ENCODE measurements around the gene TOMM20.
"Not testable (repeated sequence)": the region's sequence is repeated elsewhere in the genome, so short reads cannot be mapped to it uniquely, and the experiment has no call there.

TOMM20 gene

GRCh38 chr1:235100194-235100772 is 28.4 kb downstream of the TOMM20 start:
- DNase-seq: no peak

- DNase-seq: no peak
These were observed 29.6 kb downstream of the TOMM20 start for GRCh38 chr1:235098991-235099390.

- no peak for DNase-seq
These were observed 30.1 kb downstream of the TOMM20 start for GRCh38 chr1:235098547-235098946.

GRCh38 chr1:235097501-235097900 is 31.1 kb downstream of the TOMM20 start:
- DNase-seq: not testable (repeated sequence)

DNA sequence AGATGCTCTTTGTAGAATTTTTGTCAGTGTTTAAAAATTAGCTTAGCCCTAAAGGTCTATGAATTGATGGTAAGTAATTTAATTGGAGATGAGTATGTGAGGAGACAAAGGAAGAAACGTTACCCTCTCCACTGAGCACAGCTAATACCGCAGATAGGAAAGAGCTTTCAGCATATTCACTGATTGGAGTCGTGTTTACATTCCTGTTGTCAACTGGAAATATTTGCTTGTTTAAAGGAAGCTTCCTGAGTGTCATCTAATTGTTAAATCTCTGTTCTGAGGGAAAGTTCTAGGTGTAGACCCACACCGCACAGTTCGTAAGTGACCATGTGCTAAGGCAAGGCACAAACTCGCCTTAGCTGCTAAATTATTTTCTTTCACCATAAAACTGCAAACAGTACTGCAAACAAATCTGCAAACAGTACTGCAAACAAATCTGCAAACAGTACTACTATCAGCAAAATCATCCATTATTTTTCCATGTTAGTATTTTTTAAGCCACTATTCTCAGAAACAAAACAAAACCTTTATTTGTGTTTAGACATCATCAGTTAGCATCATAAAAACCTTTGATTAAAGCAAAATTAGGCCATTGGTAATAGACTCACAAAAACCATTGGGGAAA is 32.6 kb downstream of the TOMM20 start:
- no peak for DNase-seq

DNA sequence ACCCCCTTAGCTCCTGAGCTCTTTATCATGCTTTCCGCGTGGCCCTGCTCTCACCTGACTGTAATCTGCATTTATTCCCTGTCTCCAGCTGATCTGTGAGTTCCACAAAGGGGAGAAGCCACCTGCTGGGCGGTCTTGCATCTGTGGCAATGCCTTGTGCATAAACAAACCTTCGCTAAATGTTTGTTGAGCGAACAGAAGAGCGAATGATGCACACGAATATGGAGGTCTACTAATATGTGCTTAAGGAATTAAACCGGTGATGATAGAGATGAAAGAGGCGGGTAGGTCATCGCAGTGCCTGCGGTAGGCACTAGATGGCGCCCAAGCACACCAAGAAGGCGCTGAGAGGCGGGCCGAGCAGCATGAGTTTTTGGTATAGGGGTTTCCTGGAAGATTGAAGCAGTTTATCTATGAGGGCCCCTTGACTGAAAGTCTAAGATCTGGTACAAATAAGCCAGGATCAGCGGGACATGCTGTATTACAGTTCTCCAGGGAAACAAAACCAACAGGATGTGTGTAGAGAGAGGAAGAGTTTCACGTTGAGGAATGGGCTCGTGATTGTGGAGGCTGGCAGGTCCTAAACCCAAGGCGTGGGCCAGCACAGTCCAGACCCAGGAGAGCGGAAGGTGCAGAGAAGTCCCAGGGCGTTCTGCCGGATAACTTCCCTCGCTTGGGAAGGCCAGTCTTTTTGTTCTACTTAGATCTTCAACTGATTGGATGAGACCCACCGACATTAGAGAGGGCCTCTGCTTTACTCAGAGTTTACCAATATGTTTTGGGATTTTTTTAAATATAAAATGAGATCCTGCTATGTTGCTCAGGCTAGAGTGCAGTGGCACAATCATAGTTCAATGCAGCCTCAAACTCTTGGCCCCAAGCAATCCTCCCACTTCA is 34.7 kb downstream of the TOMM20 start:
- DNase-seq: peak; percentile 73

DNA sequence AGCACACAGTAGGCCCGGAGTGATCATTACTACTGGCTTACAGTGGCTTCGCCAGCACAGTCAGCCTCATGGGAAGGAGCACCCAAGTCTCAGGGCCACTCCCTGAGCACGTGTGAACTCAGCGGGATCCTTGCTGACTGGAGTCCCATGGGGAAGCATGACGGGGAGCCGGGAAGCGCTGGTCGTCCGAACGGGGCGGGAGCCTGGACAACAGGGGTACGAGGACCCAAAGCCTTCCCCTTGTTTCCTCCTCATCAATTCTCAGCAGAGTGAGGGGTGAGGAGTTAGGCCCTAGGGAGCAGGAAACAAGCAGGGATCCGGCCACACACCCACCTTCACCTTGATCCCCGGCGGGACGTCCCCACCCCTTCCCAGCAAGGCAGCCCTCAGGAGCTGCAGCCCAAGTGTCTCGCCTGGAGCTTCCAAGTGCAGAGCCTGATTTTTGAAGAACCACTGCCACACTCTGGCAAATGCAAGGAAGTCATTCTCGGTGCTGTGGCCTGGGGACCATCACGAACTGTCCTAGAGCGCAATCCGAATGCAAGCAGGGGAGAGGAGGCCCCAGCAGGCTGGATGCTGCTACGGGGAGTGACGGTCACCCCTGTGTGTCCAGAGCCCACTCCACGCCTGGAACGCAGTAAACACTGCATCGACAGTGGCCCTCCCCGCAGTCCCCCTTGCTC is 35.5 kb downstream of the TOMM20 start:
- DNase-seq: no peak

- not testable (repeated sequence) for DNase-seq
These were observed 36.2 kb downstream of the TOMM20 start for GRCh38 chr1:235092415-235092814.

DNA sequence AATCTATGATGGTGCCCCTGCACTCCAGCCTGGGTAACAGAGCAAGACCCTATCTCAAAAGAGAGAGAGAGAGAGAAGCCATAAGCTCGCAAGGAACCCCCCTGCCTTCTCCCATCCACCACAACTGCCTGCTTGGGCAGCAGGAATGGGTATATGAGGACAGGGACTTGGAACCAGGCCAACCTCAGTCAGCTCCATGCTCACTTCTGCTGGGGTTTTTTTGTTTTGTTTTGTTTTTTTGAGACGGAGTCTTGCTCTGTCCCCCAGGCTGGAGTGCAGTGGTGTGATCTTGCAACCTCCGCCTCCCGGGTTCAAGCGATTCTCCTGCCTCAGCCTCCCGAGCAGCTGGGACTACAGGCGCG is 36.6 kb downstream of the TOMM20 start:
- DNase-seq: not testable (repeated sequence)

DNA sequence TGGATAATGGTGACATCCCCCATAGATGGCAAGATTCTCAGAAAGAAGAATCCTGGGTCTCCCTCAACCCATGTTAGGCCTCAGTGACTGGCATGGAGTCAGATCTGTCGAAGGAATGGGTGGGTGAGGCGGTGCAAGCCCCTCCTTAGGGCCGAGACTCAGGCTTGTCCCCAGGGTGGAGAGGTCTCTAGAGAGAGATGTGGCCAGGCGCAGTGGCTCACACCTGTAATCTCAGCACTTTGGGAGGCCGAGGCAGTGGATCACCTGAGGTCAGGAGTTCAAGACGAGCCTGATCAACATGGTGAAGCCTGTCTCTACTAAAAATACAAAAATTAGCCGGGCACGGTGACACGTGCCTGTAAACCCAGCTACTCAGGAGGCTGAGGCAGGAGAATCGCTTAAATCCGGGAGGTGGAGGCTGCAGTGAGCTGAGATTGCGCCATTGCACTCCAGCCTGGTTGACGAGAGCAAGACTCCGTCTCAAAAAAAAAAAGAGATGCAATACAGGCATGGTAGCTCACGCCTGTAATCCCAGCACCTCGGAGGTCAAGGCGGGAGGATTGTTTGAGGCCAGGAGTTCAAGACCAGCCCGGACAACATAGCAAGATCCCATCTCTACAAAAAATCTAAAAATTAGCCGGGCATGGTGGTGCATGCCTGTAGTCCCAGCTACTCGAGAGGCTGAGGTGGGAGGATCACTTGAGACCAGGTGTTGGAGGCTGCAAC is 37.2 kb downstream of the TOMM20 start:
- DNase-seq: not testable (repeated sequence)

GRCh38 chr1:235090406-235091069 is 38.1 kb downstream of the TOMM20 start:
- no peak for DNase-seq

DNA sequence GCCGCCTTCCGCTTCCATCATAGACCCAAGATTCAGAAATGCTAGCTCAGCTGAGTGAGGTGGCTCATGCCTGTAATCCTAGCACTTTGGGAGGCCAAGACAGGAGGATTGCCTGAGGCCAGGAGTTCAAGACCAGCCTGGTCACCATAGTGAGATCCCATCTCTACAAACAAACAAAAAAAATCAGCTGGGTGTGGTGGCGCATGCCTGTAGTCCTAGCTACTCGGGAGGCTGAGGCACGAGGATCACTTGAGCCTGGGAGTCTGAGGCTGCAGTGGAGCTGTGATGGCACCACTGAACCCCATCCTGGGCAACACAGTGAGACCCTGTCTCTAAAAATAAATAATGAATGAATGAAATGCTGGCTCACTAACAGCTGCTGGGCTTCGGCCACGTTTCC is 39.7 kb downstream of the TOMM20 start:
- DNase-seq: no peak

DNA sequence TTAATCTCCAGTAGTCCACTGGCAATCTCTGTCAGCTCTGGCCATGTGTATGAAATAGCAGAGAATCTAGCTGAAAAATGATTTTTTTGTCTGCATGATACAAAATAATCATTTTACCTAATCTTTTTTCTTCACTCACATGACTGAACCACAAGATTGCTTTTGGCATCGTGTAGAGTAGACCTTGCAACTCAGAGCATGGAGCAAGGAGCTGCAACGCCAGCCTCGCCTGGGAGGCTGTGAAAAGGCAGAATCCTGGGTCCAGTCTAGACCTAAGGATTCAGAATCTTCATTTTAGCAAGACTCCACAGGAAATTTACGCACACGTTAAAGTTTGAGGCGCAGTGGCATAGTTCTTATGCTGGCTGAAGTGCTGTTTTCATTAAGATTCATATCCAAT is 40.2 kb downstream of the TOMM20 start:
- no peak for DNase-seq

DNA sequence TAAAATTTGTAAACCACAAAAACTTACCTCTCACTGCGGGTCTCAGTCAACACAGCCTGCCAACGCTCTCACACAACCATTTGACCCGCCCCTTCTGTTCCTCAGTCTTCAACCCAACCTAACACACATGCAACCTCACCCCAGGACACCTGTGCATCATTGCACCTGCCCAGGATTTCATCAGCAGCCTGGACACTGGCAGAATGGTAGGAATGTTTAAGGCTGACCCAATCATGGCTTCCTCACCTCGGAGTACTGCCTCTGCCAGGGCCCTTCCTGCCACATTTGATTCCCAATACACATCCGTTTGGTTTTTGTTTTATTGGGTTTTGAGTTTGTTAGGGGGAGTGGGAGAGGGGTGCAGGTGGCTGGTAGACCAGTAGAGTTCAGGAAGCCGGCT is 40.7 kb downstream of the TOMM20 start:
- DNase-seq: no peak

DNA sequence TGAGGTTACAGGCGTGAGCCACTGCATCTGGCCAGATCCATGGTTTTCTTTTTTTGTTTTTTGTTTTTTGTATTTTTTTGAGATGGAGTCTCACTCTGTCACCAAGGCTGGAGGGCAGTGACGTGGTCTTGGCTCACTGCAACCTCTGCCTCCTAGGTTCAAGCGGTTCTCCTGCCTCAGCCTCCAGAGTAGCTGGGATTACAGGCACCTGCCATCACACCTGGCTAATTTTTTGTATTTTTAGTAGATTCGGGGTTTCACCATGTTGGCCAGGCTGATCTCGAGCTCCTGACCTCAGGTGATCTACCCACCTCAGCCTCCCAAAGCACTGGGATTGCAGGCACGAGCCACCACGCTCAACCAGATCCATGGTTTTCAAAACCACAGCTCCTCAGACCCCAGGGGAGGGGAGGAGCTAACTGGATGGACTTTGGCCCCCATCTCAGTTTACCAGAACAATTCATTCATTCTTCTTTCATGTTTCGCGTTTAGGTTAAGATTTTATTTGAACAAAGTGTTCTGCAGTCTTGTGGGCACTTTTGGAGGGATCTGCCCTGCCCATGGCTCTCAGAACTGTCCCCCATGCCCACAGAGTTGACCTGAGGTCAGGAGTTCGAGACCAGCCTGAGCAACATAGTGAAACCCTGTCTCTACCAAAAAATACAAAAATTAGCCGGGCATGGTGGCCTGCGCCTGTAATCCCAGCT is 43.1 kb downstream of the TOMM20 start:
- not testable (repeated sequence) for DNase-seq

GRCh38 chr1:235080788-235081187 is 47.8 kb downstream of the TOMM20 start:
- not testable (repeated sequence) for DNase-seq

GRCh38 chr1:235080297-235080657 is 48.4 kb downstream of the TOMM20 start:
- not testable (repeated sequence) for DNase-seq

DNA sequence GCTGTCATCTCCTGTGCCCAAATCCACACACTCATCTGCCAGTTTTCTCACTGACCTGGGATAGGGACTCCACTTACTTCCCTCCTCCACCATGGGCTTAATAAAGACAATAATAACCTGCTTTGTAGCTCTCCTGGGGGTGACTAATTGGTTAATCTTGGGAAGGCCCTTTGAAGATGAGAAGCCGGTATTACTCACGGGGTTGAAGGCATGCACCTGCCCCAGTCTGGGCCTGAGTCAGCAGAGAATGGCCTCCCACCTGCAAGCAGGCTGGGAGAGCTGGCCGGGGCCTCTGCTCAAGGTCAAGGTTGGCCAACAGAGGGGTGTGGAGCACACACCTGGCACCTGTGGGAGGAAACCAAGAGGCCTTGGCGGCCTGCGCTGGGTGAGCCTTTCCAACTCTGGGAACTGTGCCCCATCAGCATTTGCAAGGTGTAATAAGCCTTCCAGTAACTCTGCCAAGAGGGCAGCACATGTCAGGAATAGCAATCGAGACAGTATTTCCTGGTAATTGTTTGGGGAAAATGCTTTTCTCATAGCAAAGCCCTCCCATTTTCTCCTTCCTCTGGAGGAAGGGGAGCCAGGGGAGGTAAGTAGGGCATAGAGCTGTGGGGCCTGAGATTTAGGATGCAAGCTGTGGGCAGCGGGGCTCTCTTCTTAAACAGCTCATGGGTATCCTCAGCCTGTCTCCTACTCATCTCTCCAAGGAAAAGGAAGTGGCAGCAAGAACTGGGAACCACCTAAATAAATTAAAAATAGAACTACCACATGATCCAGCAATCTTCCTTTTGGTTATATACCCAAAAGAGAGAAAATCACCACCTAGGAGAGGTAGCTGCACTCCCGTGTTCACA is 49.0 kb downstream of the TOMM20 start:
- no peak for DNase-seq

- DNase-seq: no peak
These were observed 49.9 kb downstream of the TOMM20 start for GRCh38 chr1:235078480-235079381.
